Endothelial cell (in vitro differentiated cells): ENCODE results near the gene ENG. TPM values are rescaled to one million over a fixed set of nuclear protein-coding genes. Genes with fewer than 3 reads are reported as not detected.
"Not testable (repeated sequence)": the region's sequence is repeated elsewhere in the genome, so short reads cannot be mapped to it uniquely, and the experiment has no call there.

ENCODE experiments used
- DNase-seq: peaks from one replicate; pipeline ENCODE4 v3.0.0; 2021; ENCODE audit warnings: low spot score
- H3K27ac Mint-ChIP-seq: one replicate; pipeline ENCODE4 v1.8.0; 2021; ENCODE audit warnings: mixed read lengths, inconsistent platforms; ENCODE audit not compliant: unreplicated experiment
- H3K27me3 Mint-ChIP-seq: one replicate; pipeline ENCODE4 v1.8.0; 2021; ENCODE audit warnings: mild to moderate bottlenecking, moderate library complexity, mixed read lengths, inconsistent platforms; ENCODE audit not compliant: unreplicated experiment
- H3K36me3 Mint-ChIP-seq: one replicate; pipeline ENCODE4 v1.8.0; 2021; ENCODE audit warnings: mild to moderate bottlenecking, low read depth, mixed read lengths, inconsistent platforms; ENCODE audit not compliant: unreplicated experiment
- H3K4me1 Mint-ChIP-seq: one replicate; pipeline ENCODE4 v1.8.0; 2021; ENCODE audit warnings: mild to moderate bottlenecking, mixed read lengths, inconsistent platforms; ENCODE audit not compliant: unreplicated experiment
- H3K4me3 Mint-ChIP-seq: one replicate; pipeline ENCODE4 v1.8.0; 2021; ENCODE audit warnings: mild to moderate bottlenecking, mixed read lengths, inconsistent platforms; ENCODE audit not compliant: unreplicated experiment
- H3K9me3 Mint-ChIP-seq: one replicate; pipeline ENCODE4 v1.8.0; 2021; ENCODE audit warnings: mixed read lengths, inconsistent platforms; ENCODE audit not compliant: unreplicated experiment
- total RNA-seq: library from RNA; stranded (reverse); fragmentation: NEBNext Ultra II Directional; extraction: Animal tissue kit (Norgen Biotek cat#: 25700); gene quantifications from one replicate; pipeline ENCODE4 v1.2.1, GENCODE V29; 2021; ENCODE audit not compliant: unreplicated experiment
- TF ChIP-seq, protein P1 (sequence below): fragments of 200-600 bp; sonication (generic); IDR thresholded peaks from one replicate; pipeline ENCODE4 v1.5.0; 2021; ENCODE audit warnings: antibody characterized with exemption; ENCODE audit not compliant: unreplicated experiment

Gene ENG
- total RNA-seq, 1 donor from 2014 or later, result 113 TPM

DNA sequence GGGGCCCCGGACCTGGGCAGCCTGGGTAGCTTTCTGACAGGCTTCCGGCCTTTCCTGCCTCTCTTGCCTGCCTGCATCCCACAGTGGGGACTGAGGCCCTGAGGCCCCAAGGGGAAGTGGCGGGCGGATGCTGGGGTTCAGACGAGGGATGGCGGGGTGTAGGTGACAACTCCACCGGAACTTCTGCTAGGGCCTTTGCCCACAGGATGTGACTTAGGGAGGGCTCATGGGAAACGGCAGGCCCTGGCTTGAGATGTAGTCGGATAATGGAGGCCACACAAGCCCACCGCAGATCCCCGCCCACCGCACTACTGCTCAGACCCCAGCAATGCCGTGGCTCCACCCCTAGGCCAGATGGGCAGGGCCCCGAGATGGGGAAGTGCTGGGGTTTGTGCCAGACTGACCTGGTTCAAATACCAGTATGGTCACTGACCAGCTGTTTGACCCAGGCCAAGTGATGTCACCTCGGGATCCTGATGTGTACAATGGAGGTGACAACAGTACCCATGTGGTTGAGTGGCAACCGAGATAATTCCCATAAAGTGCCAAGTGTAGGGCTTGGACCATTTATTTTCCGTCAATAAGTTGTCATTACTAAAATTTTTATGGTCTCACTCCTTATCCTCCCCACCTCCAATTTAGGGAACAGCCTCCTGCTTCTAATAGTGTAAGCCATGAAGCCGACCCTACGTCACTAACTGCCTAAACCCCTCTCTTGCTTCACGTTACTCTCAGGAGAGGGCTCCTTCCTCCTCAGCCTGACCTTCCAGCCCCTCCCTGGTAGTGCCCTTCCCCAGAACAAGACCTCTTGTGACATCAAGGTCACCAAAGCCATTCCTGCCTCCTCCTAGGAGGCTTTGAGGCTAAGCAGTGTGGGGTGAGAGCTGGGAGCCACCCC is 71.1 kb downstream of the ENG start:
- peak overlapping the region; percentile 72 for H3K27ac Mint-ChIP-seq
- peaks cover 7% of the 10 kb centered on the region for H3K27me3 Mint-ChIP-seq
- peaks cover 15% of the 10 kb centered on the region for H3K36me3 Mint-ChIP-seq
- no peaks in the 10 kb centered on the region for H3K9me3 Mint-ChIP-seq
- TF ChIP-seq, protein P1, sequence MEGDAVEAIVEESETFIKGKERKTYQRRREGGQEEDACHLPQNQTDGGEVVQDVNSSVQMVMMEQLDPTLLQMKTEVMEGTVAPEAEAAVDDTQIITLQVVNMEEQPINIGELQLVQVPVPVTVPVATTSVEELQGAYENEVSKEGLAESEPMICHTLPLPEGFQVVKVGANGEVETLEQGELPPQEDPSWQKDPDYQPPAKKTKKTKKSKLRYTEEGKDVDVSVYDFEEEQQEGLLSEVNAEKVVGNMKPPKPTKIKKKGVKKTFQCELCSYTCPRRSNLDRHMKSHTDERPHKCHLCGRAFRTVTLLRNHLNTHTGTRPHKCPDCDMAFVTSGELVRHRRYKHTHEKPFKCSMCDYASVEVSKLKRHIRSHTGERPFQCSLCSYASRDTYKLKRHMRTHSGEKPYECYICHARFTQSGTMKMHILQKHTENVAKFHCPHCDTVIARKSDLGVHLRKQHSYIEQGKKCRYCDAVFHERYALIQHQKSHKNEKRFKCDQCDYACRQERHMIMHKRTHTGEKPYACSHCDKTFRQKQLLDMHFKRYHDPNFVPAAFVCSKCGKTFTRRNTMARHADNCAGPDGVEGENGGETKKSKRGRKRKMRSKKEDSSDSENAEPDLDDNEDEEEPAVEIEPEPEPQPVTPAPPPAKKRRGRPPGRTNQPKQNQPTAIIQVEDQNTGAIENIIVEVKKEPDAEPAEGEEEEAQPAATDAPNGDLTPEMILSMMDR, result no peak
- no peak overlapping the region for H3K4me3 Mint-ChIP-seq
- peaks cover 18% of the 10 kb centered on the region for H3K4me1 Mint-ChIP-seq
- no peak for DNase-seq

DNA sequence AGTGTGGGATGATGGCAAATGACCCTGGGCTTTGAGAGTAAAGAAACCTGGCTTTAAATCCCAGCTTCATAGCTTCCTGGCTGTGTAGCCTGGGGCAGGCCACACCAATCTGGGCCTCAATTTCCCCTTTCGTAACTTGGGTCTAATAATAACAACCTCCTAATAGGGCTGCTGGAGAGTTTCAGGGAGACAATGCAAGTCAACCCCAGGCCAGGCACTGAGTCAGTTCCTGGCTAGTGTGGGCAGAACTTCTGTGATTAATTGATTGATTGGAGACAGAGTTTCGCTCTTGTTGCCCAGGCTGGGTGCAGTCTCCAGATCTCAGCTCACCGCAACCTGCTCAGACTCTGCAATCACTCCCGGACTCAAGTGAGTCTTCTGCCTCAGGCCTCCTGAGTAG is 72.7 kb downstream of the ENG start:
- H3K27me3 Mint-ChIP-seq, result peaks cover 7% of the 10 kb centered on the region
- H3K27ac Mint-ChIP-seq, result no peak overlapping the region
- H3K36me3 Mint-ChIP-seq, result peaks cover 3% of the 10 kb centered on the region
- no peak for DNase-seq
- peaks cover 14% of the 10 kb centered on the region for H3K4me1 Mint-ChIP-seq
- H3K9me3 Mint-ChIP-seq, result no peaks in the 10 kb centered on the region
- no peak overlapping the region for H3K4me3 Mint-ChIP-seq
- TF ChIP-seq, protein P1, result no peak

DNA sequence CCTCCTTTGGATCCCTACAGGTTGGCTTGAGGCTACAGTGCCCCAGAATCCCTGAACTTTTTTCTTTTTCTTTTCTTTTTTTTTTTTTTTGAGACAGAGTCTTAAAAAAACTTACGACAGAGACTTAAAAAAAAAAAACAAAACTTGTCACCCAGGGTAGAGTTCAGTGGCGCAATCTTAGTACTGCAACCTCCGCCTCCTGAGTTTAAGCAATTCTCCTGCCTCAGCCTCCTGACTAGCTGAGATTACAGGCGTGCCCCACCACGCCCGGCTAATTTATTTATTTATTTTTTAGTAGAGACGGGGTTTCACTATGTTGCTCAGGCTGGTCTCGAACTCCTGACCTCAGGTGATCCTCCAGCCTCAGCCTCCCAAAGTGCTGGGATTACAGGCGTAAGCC is 73.5 kb downstream of the ENG start:
- H3K4me3 Mint-ChIP-seq, H3K27ac Mint-ChIP-seq, H3K27me3 Mint-ChIP-seq, H3K36me3 Mint-ChIP-seq, H3K9me3 Mint-ChIP-seq, DNase-seq: not testable (repeated sequence)
- H3K4me1 Mint-ChIP-seq, result peaks cover 14% of the 10 kb centered on the region

DNA sequence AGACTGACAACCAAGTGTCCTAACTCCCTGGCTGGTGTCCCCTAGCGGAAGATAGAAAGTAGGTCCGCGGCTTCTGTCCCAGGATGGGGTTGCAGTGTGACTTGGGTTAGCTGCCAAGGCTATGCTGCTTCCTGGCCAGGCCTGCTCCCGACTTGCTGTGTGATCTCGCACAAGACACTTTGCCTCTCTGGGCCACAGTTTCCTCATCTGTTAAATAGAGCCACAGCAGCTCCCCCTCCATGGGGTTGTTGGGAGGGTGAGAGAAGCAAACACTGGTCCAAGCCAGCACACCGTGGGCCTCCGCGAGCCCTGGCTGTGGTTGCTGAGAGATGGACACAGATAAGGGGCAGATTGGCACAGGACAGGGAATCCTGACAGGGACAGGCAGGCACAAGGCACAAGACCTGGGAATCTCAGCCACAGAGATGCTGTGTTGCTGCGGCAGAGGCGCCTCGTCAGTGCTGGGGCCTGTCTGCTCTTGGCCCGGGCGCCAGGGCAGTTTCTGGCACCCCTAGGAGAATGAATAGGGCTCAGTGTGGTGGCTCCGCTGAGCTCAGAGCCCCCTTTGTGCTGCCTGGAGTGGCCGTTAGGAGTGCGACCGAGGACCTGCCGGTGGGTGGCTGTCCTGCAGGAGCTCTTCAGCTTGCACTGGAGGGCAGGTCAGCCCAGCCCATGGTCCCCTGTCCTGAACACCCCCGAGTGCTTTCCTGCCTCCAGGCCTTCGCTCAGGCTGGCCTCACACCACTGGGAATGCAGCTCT is 74.2 kb downstream of the ENG start:
- H3K4me3 Mint-ChIP-seq, result no peak overlapping the region
- TF ChIP-seq, protein P1, result no peak
- no peaks in the 10 kb centered on the region for H3K9me3 Mint-ChIP-seq
- H3K4me1 Mint-ChIP-seq, result peaks cover 14% of the 10 kb centered on the region
- DNase-seq, result no peak
- H3K27ac Mint-ChIP-seq, result no peak overlapping the region
- no peaks in the 10 kb centered on the region for H3K36me3 Mint-ChIP-seq
- peaks cover 3% of the 10 kb centered on the region for H3K27me3 Mint-ChIP-seq

DNA sequence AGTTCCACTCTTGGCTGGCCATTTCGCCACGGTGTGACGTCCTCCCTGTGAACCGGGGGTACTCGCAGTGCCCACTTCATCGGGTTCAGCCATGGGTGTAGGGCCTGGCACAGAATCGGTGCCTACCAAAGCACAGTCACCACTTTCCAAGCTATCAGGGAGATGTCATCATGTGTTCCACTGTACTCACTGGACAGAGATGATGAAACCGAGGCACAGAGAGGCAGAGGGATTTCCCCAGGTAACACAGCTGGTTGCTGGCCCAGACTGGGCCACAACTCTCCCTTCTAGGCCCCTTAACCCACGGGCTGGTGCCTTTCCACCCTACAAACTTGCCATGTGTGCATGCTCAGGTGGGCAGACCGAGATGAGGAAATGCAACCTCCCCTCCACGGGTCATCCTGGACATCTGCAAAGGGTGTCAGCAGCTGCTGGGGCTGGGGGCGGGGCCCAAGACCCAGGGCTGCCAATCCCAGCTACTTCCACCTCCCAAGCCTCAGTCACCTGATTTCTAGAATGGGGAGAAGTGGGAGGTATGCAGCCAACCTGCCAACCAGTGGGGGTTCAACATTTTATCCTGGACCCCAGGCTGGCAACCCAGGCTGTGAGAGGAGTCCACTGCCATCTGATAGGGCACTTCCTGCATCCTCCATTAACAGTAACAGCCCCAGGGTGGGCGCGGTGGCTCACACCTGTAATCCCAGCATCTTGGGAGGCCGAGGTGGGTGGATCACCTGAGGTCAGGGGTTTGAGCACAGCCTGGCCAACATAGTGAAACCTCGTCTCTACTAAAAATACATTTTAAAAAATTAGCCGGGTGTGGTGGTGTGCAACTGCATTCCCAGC is 75.1 kb downstream of the ENG start:
- no peaks in the 10 kb centered on the region for H3K9me3 Mint-ChIP-seq
- no peaks in the 10 kb centered on the region for H3K36me3 Mint-ChIP-seq
- TF ChIP-seq, protein P1, result no peak
- H3K4me3 Mint-ChIP-seq, result no peak overlapping the region
- H3K4me1 Mint-ChIP-seq, result peaks cover 11% of the 10 kb centered on the region
- no peak for DNase-seq
- no peak overlapping the region for H3K27ac Mint-ChIP-seq
- H3K27me3 Mint-ChIP-seq, result no peaks in the 10 kb centered on the region
